Right ventricle myocardium inferior (tissue), 1 donor: ENCODE results near the gene FYB1. TPM values are rescaled to one million over a fixed set of nuclear protein-coding genes. Genes with fewer than 3 reads are reported as not detected.

Experiments
- ATAC-seq: fragments of 200-7000 bp; cut with Tn5 transposase; one replicate; pipeline ENCODE4 v1.9.1; 2020; ENCODE audit warnings: mild to moderate bottlenecking, moderate library complexity
- DNase-seq: peaks from one replicate; pipeline ENCODE4 v3.0.0; 2021; ENCODE audit errors: missing footprints
- intact Hi-C: fragments of 100-400 bp; cut with DNase I; formaldehyde crosslinking; loops from one replicate; pipeline ENCODE4 v1.11.0; 2022
- total RNA-seq: library from RNA; stranded (reverse); fragmentation: NEBNext Ultra II Directional; extraction: Animal tissue kit (Norgen Biotek cat#: 25700); gene quantifications from one replicate; pipeline ENCODE4 v1.2.1, GENCODE V29; 2021
- donor health status: DM: no; HTN: yes; CAD: no; lungs with severe emphysema.

The FYB1 gene
- total RNA-seq, 1 donor from 2014 or later = 4.7 TPM

- ATAC-seq (no peak), DNase-seq (no peak)
- intact Hi-C loops = no loop called here
Measured at GRCh38 chr5:39213447-39214207, 5.7 kb downstream of the FYB1 start.

- ATAC-seq (no peak), DNase-seq (no peak)
- intact Hi-C loops = no loop called here
Measured at GRCh38 chr5:39211773-39212172, 7.6 kb downstream of the FYB1 start.

DNA sequence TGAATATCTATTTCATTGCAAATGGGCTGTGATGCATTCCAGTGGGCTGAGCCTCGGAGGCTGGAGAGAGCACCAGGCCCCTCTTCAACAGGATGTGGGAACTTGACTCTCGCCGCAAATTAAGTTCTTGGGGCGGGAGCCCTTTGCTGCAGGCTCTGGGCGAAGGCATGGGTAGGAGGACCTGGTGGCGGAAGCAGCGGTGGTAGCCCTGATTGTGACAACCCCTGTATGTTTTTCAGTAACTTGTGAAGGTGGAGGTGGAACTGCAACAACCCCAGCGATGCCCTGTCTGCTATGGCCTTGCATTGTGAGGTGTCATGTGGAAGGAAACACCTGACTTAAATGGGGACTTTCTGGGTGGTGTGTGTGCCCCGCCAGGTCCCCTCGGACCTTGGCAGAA lies 9.4 kb downstream of the FYB1 start:
- DNase-seq (peak; percentile 69), ATAC-seq (peak; percentile 28)
- intact Hi-C loops = no loop called here

DNA sequence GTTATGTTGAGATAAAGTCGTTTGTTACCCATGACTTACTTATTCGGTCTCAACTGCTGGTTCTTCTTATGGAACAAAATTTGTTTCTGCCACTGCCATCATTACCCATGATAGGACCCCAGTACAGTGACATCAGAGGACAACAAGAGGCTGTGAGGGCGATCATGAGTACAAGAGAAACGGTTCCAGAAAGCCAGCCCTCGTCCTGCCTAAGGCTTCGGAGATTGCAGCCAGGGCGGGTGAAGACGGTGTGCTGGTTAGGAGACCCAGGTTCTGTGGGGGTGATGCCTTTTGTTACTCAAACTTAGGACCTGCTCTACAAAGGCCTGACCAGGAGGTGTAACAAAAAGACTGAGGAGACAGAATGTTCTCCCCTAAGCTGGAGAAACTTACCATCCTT lies 10.9 kb downstream of the FYB1 start:
- DNase-seq = no peak
- ATAC-seq = no peak
- intact Hi-C loops = no loop called here

DNA sequence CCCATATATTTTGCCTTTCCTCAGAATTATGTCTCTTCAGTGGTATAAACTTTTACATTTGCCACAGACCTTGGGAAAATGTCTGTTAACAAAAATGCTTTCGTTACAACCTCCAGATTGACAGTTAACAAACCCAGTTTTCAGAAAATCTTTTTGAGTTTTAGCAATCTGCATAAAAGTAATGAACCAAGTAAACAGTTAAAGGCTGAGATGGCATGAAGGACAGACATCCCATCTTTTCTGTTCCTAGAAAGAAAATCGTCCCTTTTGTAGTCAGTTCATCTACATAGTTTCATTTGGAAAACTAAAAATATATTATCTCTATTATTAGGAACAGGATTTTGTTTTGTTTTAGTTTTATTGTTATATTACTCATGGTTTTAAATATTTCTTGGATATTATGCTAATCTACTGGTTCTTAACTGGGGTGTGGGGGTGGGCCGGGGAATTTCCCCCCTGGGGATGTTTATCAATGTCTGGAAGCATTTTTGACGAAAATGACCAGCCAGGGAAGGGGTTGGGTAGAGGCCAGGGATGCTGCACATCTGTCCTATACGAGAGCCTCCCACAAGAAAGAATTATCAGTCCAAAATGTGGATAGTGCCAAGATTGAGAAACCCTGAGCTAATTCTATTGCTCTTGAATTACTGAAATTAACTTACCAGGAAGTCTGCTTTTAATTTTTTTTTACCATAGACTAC lies 11.9 kb downstream of the FYB1 start:
- ATAC-seq = no peak
- no peak for DNase-seq
- intact Hi-C loops = no loop called here

DNA sequence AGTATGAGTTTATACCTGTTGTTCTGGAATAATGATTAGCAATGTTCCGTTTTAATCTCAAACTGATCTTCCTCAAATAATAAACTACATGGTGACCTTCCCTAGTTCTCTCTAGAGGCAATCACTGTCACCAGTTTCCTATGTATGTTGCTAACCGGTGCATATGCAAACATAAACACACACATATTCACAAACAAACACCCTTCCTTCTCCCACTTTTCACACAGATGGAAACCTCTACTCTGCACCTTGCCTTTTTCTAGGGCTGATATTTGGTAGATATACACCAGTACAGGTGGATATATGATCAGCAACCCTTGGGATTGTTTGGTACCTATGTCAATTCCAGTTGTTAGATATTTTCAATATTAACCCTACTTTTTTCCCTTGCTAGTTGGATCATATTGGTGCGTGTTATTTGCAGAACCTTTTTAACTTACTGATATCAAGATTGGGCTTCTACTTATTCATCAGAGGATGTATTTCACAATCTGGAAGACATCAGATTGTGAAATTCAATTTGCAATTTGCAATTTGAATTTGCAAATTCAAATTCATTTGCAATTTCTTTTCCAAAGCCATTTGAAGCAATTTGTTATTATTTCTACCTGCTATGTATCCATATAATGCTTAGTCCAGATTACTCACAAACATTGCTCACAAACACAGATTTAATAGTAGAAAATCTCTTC lies 12.6 kb downstream of the FYB1 start:
- DNase-seq (no peak), ATAC-seq (no peak)
- intact Hi-C loops = no loop called here

- intact Hi-C loops = no loop called here
- DNase-seq (no peak), ATAC-seq (no peak)
Measured at GRCh38 chr5:39205550-39205949, 13.8 kb downstream of the FYB1 start.

- ATAC-seq = no peak
- intact Hi-C loops = no loop called here
- DNase-seq = no peak
Measured at GRCh38 chr5:39203951-39204350, 15.4 kb downstream of the FYB1 start.

- intact Hi-C loops = no loop called here
- no peak for DNase-seq
Measured at GRCh38 chr5:39203275-39203922, 16.0 kb downstream of the FYB1 start.

DNA sequence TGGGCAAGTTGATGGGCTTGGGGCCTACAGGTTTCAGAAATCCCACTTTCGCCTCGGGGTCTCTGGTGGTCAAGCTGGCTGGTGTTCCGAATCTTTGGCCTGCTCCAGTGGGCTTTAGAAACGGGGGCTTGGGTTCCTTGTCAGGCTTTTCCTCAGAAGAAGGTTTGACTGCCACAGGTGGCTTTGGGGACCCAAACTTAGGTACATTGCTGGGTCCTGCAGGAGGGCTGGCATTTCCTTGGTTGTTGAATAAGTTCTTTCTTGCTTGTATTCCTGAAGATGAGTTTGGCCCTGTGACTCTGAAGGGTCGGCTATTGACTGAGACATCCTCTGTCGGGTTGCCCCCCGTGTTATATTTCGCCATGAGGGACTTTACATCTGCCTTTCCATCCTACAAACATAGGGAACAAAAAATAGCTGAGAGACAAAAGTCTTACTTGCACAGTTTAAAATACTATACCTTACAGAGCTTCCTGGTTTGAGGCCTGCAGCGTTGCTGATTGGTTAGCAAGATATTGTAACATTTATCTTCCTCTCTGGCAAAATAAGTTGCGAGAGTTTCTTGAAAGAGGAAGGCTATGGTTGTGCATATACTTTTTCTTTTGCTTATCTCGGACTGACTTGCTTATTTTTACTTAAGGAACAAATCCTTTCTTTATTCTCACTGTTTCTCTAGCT lies 16.6 kb downstream of the FYB1 start:
- no peak for DNase-seq
- ATAC-seq = peak; percentile 44
- intact Hi-C loops = no loop called here

More at GRCh38 chr5:39203275-39203922, 16.0 kb downstream of the FYB1 start:
- ATAC-seq = no peak

GRCh38 chr5:39201781-39202596 lies 17.4 kb downstream of the FYB1 start:
- intact Hi-C loops = no loop called here
- no peak for ATAC-seq
- no peak for DNase-seq

- intact Hi-C loops = no loop called here
- DNase-seq = no peak
- no peak for ATAC-seq
Measured at GRCh38 chr5:39201160-39201780, 18.1 kb downstream of the FYB1 start.

DNA sequence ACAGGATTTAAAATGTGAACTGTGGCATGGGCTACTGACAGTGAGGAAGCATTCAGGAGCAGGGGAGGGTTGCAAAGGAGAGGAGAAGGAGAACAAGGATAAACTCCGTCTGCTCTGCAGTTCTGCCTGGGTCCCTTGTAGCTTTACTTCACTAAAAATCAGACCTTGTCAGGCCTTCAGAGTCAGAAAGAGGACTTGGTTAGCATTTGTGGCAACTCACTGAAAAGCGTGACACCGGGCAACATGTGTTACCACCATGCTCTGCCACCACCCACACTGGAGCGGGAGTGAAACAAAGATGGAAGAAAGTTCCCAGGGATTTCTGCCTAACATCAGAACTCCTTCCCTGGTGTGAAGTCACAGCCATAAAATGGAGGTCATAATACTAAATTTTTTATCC lies 19.3 kb downstream of the FYB1 start:
- DNase-seq (no peak), ATAC-seq (no peak)
- intact Hi-C loops = no loop called here

DNA sequence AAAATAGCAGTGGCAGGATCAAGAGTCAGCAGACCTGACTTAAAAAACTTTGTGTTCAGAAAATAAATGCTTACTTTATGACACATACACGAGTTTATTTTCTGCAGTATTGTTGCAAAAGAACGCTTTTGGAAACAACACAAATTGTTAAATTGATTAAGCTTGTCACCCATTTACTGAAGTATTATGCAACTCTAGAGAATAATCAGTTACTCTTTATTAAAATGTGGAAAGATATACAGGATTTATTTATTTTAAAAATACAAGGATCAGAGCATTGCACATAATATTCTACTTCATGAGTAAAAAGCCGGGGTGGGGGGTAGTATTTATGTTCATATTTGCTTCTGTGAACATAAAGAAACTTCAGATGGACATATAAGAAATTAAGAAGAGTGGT lies 20.0 kb downstream of the FYB1 start:
- DNase-seq = no peak
- no peak for ATAC-seq
- intact Hi-C loops = no loop called here

GRCh38 chr5:39198127-39198526 lies 21.2 kb downstream of the FYB1 start:
- intact Hi-C loops = no loop called here
- DNase-seq = no peak
- no peak for ATAC-seq

- no peak for DNase-seq
- no peak for ATAC-seq
- intact Hi-C loops = no loop called here
Measured at GRCh38 chr5:39197556-39197955, 21.8 kb downstream of the FYB1 start.

- ATAC-seq (no peak), DNase-seq (no peak)
- intact Hi-C loops = no loop called here
Measured at GRCh38 chr5:39195198-39195826, 24.1 kb downstream of the FYB1 start.
